ENCODE results near the gene TADA3.
A peak's percentile ranks its signal among the peaks of the same experiment; 100 is the strongest.

TADA3 gene

GRCh38 chr3:9820543-9820942, 28.3 kb upstream of the TADA3 start:
- no peak for TF ChIP-seq ZNF274 (IDR thresholded peaks at IDR 0.05; ENCODE audit: low read depth, low read length)
- no peak overlapping the region for H3K4me3 ChIP-seq (ENCODE audit: low read length)

GRCh38 chr3:9818666-9819335, 26.5 kb upstream of the TADA3 start:
- H3K4me3 ChIP-seq (ENCODE audit: low read length), result no peak overlapping the region
- TF ChIP-seq ZNF274 (IDR thresholded peaks at IDR 0.05; ENCODE audit: low read depth, low read length), result no peak

GRCh38 chr3:9817436-9817835, 25.2 kb upstream of the TADA3 start:
- TF ChIP-seq ZNF274 (IDR thresholded peaks at IDR 0.05; ENCODE audit: low read depth, low read length), result no peak
- H3K4me3 ChIP-seq (ENCODE audit: low read length), result no peak overlapping the region

- H3K4me3 ChIP-seq (ENCODE audit: low read length), result no peak overlapping the region
- TF ChIP-seq ZNF274 (IDR thresholded peaks at IDR 0.05; ENCODE audit: low read depth, low read length), result no peak
Observed at GRCh38 chr3:9815986-9816385, 23.7 kb upstream of the TADA3 start.

- no peak overlapping the region for H3K4me3 ChIP-seq (ENCODE audit: low read length)
- no peak for TF ChIP-seq ZNF274 (IDR thresholded peaks at IDR 0.05; ENCODE audit: low read depth, low read length)
Observed at GRCh38 chr3:9812870-9813483, 20.7 kb upstream of the TADA3 start.

- H3K4me3 ChIP-seq (ENCODE audit: low read length), result no peak overlapping the region
- no peak for TF ChIP-seq ZNF274 (IDR thresholded peaks at IDR 0.05; ENCODE audit: low read depth, low read length)
Observed at GRCh38 chr3:9810846-9811245, 18.6 kb upstream of the TADA3 start.

GRCh38 chr3:9810433-9810770, 18.1 kb upstream of the TADA3 start:
- no peak for TF ChIP-seq ZNF274 (IDR thresholded peaks at IDR 0.05; ENCODE audit: low read depth, low read length)
- H3K4me3 ChIP-seq (ENCODE audit: low read length), result peak overlapping the region; percentile 24; the same call in 1 of the 2 replicates

GRCh38 chr3:9809615-9810432, 17.6 kb upstream of the TADA3 start, which contains the start of gene TTLL3:
TSS of gene TTLL3 (plus strand) at chr3:9810262. CDS start at chr3:9810662, 400 bp downstream.
- TF ChIP-seq ZNF274 (IDR thresholded peaks at IDR 0.05; ENCODE audit: low read depth, low read length), result no peak
- peak within 1 kb of the TSS; percentile 24; the same call in 1 of the 2 replicates for H3K4me3 ChIP-seq (ENCODE audit: low read length)

- peak overlapping the region; percentile 24; the same call in 1 of the 2 replicates for H3K4me3 ChIP-seq (ENCODE audit: low read length)
- no peak for TF ChIP-seq ZNF274 (IDR thresholded peaks at IDR 0.05; ENCODE audit: low read depth, low read length)
Observed at GRCh38 chr3:9809239-9809614, 17.0 kb upstream of the TADA3 start.

- H3K4me3 ChIP-seq (ENCODE audit: low read length), result no peak overlapping the region
- no peak for TF ChIP-seq ZNF274 (IDR thresholded peaks at IDR 0.05; ENCODE audit: low read depth, low read length)
Observed at GRCh38 chr3:9808345-9809037, 16.2 kb upstream of the TADA3 start.

- no peak for TF ChIP-seq ZNF274 (IDR thresholded peaks at IDR 0.05; ENCODE audit: low read depth, low read length)
- H3K4me3 ChIP-seq (ENCODE audit: low read length), result no peak overlapping the region
Observed at GRCh38 chr3:9807981-9808344, 15.7 kb upstream of the TADA3 start.

GRCh38 chr3:9806688-9807589, 14.7 kb upstream of the TADA3 start:
- no peak overlapping the region for H3K4me3 ChIP-seq (ENCODE audit: low read length)
- TF ChIP-seq ZNF274 (IDR thresholded peaks at IDR 0.05; ENCODE audit: low read depth, low read length), result no peak

- no peak overlapping the region for H3K4me3 ChIP-seq (ENCODE audit: low read length)
- TF ChIP-seq ZNF274 (IDR thresholded peaks at IDR 0.05; ENCODE audit: low read depth, low read length), result no peak
Observed at GRCh38 chr3:9806137-9806536, 13.9 kb upstream of the TADA3 start.

All from GM08714 (cell line).